NCI-H226 (cell line): ENCODE data around the gene QRICH2.
A peak's percentile ranks its signal among the peaks of the same experiment; 100 is the strongest.
"Not testable (repeated sequence)": the region's sequence is repeated elsewhere in the genome, so short reads cannot be mapped to it uniquely, and the experiment has no call there.

Source experiments
- DNase-seq: peaks from one replicate; pipeline ENCODE4 v3.0.0-alpha.2; 2015

Gene QRICH2

DNA sequence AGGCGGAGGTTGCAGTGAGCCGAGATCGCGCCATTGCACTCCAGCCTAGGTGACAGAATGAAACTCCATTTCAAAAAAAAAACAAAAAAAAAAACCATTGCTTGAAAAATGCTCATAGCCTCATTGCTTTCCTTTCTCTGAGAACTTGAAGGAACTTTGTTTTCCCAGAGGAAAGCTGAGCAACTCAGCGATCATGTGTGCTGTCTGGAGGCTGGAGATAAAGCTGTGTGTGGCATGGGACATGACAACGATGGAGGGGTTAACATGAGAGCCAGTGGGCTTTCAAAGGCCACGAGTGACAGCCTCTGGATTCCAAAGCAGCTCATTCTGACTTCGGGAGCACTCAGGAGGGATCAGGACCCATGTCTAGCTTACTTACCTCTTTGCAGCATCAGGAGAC, 21.6 kb upstream of the QRICH2 start:
- no peak for DNase-seq

DNA sequence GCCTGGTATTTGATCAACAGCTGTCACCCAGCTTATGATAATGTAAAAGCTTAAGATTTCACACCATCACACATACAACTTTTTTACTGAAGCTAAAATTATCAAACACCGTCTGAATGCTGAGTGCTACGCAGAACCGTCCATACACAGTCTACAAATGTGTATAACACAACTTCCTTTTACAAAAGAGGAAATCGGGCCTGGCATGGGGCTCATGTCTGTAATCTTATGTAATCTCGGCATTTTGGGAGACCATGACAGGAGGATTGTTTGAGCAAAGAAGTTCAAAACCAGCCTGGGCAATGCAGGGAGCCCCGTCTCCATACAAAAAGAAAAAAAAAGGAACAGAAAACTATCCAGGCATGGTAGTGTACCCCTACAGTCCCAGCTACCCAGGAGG, 19.6 kb upstream of the QRICH2 start:
- DNase-seq = no peak

DNA sequence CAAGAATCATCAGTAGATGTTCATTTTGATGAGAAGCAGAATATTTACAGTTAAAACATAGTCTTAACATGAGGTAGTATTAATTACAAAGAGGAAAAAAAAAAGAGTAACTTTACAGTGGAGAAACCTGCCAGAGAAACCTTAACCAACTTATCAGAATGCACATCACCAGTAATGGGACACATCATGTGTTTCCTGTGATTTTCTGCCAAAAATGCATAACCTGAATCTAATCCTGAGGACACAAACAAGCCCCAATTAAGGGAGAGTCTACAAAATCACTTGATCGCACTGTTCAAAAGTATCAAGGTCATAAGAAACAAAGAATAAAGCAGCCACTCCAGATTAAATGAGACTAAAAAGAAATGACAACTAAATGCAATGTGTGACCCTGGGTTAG, 18.2 kb upstream of the QRICH2 start:
- DNase-seq = no peak

DNA sequence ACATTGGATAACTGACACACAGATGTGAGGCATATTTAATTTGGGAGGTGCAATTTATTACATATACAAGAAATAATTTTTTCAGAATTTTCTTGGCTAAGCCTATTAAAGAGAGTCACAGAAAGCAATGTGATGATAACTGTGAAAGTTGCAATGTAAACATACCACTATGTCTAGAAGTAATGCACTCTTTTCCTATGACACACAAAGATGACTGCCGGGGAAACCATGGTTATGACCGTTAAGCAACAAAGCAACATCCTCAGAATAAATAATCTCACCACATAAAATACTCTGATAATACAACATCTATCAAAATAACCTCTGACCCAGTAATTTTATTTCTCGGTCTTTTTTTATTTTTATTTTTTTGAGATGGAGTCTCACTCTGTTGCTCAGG, 10.5 kb upstream of the QRICH2 start:
- no peak for DNase-seq

DNA sequence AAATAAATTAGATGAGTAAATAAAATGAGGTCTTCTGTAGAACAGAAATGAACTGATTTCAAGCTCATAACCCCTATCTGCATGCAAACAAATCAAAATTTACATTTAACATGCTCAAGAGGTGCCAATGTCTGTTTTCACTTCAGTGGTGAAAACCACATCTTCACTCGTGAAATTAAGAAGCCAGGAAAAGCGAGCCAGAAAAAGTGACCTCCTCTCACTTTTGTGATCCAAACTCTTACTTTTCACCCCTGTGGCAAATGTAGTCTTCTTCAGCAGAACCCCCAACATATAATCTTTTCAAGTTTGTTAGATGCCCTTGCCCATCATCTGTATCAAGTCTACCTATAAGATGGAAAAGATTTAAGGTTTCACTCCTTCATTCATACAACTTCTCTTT, 9.5 kb upstream of the QRICH2 start:
- DNase-seq = no peak

DNA sequence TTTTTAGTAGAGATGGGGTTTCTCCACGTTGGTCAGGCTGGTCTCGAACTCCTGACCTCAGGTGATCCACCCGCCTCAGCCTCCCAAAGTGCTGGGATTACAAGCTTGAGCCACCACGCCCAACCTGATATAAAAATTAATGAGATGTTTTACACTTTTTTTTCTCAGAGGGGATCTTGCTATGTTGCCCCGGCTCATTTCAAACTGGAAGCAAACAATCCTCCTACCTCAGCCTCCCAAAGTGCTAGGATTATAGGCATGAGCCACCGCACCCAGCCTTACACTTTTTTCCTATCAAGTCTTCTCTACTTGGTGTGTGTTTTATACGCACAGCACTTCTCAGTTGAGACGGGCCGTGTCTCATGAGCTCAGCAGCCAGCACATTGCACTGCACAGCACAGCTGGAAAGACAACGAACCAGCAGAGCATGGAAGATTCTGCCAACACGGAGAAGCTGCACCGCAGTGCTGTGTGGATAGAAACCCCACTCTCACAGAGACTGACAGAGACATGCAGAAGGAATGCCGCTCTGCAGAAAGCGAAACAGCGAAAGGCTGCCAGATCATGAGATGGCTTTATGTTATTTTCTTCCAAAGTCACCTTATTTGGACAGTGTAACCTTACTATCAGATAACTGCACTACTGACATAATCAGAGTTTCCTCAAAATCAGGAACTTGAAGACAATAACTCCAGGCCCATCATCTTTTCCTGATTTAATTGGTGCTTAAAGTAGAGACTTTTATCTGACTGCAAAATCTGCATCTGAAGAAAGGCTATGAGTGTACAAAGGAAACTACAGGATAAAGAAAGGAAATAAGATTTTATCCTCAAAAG, 6.5 kb upstream of the QRICH2 start:
- DNase-seq = no peak

DNA sequence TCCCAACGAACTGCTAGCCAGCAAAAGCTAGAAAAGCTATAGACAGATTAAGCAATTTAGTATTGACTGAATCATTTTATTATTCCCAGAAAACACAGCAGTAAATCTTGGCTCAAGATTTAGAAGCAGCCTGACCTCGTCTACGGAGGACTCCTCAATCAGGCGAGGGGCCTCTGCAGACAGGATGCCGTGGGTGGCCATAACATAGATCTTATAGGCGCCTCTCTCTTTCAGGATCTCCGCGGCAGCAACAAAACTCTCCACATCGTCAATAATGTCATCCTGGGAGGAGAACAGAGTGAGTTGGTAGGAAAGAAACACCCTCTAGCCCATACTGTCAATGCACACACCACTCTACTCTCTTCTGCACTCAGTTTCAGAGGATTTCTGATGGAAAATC, 4.7 kb upstream of the QRICH2 start:
- no peak for DNase-seq

DNA sequence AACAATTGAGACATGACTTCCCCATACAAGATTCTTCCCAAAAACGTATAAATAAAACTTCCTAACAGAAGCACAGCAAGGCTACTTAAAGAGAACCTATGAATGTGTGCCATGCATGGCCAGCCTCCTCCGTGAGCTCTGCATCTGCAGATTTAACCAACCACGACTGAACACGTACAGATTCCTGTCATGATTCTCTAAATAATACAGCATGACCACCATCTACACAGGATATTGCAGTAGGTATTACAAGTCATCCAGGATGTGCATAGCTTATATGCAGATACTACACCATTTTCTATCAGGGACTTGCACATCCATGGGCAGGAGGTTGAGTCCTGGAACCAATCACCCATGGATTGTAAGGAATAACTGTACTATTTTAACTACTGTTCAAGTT, 1.4 kb upstream of the QRICH2 start:
- no peak for DNase-seq

DNA sequence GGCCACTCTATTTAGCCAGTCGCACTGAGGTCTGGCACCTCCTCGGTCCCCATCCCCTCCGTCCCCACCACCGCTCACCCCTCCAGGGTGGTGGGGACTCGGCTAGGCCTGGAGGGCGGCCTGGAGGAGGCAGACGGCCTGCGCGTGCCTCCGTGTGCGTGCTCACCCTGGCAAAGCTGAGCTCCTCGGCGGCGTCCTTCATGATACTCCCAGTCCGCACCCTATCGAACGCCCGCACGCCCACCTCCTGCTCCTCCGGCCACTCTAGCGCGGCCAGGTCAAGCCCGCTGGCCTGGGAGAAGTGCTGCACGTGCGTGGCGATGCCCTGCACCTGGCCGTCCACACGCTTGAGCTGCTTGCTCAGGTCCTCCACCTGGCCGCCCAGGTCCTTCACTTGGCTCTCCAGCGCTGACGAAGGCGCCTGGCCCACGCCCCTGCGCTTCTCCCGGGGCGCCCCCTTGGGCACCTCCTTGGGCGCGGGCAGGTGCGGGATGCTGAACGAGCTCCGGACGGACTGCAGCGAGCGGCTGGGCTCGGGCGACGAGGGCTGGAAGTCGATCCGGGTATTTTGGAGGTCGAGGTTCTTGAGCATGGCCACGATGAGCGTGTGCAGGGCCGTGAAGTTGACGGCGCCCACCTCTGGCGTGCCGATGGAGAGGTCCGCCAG, 644 bp downstream of the QRICH2 start:
- no peak for DNase-seq

DNA sequence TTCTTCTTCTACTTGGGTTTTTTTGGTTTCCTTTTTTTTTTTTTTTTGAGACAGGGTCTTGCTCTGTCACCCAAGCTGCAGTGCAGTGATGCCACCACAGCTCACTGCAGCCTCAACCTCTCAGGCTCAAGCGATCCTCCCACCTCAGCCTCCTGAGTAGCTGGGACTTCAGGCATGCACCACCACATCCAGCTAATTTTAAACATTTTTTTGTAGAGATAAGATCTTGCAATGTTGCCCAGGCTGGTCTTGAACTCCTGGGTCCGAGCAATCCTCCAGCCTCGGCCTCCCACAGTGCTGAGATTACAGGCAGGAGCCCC, 3.0 kb downstream of the QRICH2 start:
- DNase-seq = not testable (repeated sequence)

DNA sequence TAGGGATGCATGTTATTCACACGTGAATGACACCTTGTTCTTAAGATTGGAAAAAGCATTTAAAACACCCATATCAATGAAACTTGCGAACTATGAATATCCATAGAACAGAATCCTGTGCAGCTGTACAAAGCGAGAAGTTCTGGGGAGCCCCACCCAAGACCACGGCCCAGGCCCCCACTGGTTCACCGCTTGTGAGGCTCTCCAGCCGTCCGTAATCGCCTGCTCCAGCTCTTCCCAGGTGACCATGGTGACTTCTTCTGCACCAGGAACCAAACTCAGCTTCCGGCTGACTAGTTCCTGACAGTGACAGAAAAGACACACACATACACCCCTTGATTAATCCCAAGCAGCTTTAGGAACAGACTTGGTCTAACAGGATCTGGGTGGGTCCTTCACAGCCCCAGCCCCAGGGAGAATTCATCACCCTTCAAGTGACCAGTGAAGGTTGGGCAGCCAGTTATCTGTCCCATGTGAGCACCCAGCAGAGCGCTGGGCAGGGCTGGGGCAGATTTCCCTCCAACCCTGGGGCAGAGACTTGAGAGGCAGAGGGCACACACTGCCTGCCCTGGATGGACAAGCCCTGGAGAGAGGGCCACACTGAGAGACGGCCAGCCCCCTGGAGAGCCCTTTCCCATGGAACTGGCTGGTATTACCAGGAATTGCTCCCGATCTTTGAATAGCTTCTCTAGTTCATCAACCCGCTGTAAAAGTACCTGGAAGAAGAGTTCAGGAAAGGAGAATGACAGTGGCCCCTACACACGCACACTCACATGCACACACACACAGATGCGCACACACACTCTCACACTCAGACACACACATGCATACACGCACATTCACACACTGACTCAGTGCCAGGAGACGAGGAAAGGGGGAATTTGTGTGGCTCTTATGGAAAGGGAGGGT, 3.6 kb downstream of the QRICH2 start:
- no peak for DNase-seq

DNA sequence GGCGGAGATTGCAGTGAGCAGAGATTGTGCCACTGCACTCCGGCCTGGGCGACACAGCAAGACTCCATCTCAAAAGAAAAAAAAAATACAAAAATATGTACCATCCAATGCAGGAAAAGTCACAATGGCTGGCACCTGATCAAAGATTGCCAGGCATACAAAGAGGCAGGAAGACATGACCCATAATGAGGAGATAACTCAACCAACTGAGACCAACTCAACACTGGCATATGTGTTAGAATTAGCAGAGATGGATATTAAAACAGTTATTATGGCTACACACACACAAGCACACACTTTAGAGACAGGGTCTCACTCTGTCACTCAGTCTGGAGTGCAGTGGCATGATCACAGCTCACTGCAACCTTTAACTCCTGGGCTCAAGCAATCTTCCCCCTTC, 10.6 kb downstream of the QRICH2 start:
- DNase-seq = no peak

DNA sequence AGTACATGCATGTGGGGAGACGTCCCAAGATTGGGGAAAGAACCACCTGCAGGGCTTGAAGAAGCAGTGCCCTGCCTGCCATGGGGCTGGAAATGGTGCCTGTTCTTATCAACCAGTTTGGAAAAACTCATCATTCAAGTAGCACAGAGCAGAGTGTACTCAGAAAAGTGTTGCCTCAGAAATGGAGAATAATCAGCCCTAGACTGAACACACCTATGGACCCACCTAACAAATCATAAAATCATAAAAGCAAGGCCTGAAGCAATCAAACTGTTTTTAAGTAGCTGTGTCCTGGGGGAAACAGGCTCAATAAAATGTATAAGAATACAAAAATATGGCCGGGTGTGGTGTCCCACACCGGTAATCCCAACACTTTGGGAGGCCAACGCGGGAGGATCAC, 11.2 kb downstream of the QRICH2 start:
- no peak for DNase-seq

DNA sequence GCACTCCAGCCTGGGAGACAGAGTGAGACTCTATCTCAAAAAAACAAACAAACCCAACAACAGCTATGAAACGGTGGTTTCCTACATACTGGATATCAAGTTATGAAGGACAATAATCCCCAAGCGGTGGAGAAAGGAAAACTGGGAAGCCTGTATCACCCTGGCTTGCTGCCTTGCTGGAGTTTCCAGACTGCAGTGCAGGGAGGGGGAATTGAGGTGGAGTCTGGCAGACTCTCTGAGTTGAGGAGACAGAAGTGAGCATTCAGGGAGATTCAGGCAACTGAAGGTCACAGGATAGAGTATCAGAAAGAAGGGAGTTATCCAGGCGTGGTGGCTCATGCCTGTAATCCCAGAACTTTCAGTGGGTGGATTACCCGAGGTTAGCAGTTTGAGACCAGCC, 11.9 kb downstream of the QRICH2 start:
- DNase-seq = no peak

DNA sequence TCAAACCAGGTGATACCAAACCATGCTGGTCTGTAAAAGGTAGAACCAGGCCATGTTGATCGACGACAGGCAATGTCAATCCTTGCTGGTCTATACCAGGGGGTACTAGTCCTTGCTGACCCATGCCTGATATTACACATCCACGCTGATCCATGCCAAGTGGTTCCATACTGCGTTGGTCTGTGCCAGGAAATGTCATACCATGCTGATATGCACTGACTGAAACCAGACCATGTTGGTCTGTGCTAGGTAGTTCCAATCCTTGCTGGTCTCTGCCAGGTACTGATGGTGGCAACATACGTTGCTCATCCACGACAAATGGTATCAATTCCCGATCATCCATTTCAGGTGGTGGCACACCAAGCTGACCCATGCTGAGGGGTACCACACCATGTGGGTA, 15.0 kb downstream of the QRICH2 start:
- DNase-seq = no peak

DNA sequence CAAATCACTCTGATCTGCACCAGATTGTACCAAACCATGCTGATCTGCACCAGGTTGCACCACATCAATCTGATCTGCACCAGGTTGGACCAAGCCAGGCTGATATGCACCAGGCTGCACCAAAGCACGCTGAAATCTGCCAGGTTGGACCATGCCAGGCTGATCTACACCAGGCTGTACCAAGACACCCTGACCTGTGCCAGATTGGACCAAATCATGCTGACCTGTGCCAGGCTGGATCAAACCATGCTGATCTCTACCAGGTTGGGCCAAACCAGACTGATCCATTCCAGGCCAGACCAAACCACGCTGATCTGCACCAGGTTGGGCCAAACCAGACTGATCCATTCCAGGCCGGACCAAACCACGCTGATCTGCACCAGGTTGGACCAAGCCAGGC, 15.5 kb downstream of the QRICH2 start:
- no peak for DNase-seq

DNA sequence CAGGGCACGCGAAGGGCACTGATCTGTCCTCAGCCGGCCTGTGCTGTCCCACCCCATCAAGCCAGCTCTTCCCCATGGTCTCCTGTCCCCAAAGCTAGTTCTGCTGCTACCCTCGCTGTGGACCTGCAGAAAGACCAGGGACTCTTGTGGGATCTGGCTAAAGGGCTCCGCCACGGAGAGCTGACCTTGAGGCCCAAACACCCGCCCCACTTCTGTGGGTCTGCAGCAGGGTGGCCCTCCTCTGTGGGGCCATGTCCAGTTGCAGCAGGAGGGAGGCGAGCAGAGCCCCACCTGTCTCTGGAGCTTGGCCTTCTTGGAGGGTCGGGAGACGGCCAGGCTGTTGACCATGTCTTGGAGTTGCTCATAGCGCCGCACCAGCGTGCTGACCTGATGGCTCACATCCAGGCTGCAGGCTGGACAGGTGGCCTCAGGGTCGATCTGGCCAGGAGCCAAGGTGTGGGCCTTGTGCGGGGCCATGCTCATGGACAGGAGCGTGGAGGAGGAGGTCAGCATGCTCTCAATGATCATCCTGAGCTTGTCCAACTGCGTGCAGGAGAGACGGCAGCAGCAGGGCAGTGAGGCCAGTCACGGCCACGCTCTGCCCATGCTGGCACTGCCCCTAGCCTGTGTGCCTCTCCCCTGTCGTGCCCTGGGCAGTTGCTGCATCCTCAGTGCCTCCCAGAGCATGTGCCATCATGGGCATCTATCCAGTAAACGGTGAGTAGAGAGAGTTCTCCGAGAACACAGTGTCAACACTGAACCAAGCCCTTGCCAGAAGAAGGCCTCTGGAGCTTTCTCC, 26.3 kb downstream of the QRICH2 start:
- DNase-seq = no peak

DNA sequence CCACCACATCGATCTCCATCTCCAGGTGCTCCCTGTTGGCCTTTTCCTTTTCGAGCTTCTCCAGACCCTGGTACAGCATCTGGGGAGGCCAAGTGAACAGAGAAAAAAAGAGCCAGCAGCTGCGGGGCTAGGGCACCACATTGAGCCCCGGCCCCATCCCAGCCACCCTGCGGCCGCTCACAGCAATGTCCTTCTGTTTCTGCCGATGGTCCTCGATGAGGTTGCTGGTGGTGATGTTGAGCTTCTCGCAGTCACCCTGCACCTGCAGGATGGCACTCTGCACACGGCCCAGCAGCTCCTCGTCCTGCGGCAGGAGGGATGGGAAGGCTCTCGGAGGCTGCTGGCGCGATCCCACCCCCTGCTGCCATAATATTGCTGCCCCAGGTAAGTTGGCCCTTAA, 27.4 kb downstream of the QRICH2 start:
- no peak for DNase-seq

DNA sequence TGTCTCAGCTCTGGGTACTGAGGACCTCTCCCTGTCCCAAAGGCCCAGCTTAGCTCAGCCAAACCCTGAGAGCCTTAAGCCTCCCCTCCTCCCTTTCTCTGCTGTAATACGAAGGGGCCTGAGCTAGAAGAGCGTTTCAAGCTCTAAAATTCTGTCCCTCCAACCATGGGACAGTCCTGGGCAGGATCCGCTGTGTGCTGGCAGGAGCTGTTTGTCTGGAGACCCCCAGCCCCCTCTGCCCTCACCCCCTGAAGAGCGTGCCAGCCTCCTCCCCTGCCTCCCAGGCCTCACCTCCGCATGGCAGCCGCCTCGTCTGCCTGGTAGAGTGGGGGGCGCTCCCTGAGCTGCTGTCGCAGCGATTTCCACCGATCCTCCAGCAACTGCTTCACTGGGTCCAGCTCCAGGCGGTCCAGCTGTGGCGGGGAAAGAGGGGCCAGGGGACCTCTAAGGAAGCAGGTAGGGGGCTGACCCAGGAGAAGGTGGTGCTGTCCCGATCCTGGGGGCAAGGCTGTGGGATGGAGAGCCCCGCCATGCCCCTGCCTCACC, 28.3 kb downstream of the QRICH2 start:
- no peak for DNase-seq

DNA sequence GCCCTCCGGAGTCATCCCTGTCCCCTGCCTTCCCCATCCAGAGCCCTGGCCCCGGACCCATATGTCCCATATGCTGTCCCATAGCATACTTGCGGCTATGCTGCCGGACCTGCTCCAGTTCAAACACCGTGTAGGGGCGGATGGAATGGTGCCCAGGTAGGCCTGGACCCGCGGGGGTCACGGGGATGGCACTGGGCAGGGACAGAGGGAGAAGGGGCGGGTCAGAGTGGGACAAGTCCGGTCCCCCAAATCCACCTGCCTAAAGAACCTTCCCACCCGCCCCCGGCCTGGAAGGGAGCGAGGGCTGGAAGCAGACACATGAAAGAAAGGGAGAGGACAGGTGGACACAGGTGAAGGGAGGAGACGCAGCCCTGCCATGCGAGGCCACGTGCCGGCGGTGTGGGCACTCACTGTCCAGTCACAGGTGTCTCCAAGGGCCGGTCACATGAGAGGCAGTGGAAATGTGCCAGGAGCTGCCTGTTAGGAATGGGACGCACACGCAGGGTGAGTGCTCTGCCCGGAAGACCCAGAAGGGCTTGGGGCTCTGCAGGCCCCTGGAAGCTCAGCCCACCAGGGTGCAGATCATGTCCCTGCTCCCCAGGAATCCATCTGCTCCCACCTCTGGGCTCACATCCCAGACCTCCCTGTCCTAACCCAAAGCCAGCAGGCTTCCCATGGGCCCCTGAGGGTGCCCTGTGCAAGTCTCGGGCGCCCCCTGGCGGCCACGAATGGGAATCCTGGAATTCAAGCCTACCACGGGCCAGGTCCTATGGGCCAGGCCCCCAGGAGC, 28.9 kb downstream of the QRICH2 start:
- DNase-seq = peak; percentile 51

DNA sequence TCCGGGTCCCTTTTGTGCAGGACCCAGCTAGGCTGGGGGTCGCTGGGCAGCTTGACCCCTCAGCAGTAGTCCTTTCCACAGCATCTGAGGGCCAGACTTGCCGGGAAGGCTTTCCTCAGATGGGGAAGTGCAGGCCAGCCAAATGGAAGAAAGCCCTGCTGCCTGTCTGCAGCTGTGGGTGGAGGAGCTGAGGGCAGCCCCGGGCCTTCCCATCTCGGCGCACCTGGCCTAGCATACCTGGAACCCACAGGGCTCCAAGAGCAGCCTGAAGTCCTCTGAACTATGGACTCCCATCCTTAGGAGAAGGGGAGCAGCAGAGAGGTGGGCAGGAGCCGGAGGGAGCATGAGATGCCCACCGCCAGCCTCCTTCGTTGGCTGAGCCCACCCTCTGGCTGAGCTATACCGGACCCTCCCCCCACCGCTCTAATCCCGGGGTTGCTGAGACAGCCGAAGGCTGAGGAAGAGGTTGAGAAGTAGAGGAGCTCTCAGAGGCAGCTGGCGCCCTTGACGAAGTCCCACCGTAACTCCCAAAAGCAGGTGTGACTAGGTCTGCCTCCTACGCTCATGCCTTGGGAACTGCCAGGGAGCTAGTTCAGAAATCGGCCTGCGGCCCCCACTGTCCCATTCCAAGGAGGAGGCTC, 29.7 kb downstream of the QRICH2 start:
- no peak for DNase-seq
